HCT116 (cell line): ENCODE measurements around the gene DOCK4.

Experiments used
- ATF3 ChIP-seq: IDR thresholded peaks from 2 replicates; pipeline ENCODE4 v1.6.1; 2012
- CTCF ChIP-seq, 3 experiments: fragments of 200-600 bp in 1 of 3; sonication (generic) in 1 of 3; IDR thresholded peaks in 2 of 3; conservative IDR thresholded peaks in 1 of 3; 2 replicates each; pipeline ENCODE4 v1.5.1; 2012 to 2017; ENCODE audit warnings: low read depth in 2 of 3, low read length in 2 of 3, antibody characterized with exemption in 1 of 3, borderline replicate concordance in 1 of 3, control low read depth in 1 of 3, mild to moderate bottlenecking in 1 of 3, mixed read lengths in 1 of 3, mixed run types in 1 of 3, moderate library complexity in 1 of 3; ENCODE audit not compliant: insufficient read depth in 1 of 3
- ELF1 ChIP-seq: IDR thresholded peaks from 2 replicates; pipeline ENCODE4 v1.6.1; 2012; ENCODE audit warnings: low read depth, borderline replicate concordance
- EZH2 ChIP-seq: fragments of 200-600 bp; sonication (generic); IDR thresholded peaks from 2 replicates; pipeline ENCODE4 v1.6.1; 2017; ENCODE audit warnings: antibody characterized with exemption, mixed run types
- EZH2phosphoT487 ChIP-seq: fragments of 200-600 bp; IDR thresholded peaks from 2 replicates; pipeline ENCODE4 v1.6.1; 2018; ENCODE audit warnings: antibody characterized with exemption, borderline replicate concordance
- POLR2A ChIP-seq: IDR thresholded peaks from 2 replicates; pipeline ENCODE4 v1.7.0; 2011; ENCODE audit warnings: borderline replicate concordance; ENCODE audit not compliant: insufficient read depth, insufficient read length; ENCODE audit errors: extremely low read depth
- POLR2AphosphoS5 ChIP-seq: IDR thresholded peaks from 2 replicates; pipeline ENCODE4 v1.6.1; 2011; ENCODE audit warnings: mild to moderate bottlenecking, low read depth, low read length, moderate library complexity
- REST ChIP-seq: IDR thresholded peaks from 2 replicates; pipeline ENCODE4 v1.6.1; 2012; ENCODE audit warnings: low read depth
- YY1 ChIP-seq: IDR thresholded peaks from 2 replicates; pipeline ENCODE4 v1.6.1; 2011; ENCODE audit warnings: low read length, low read depth, moderate library complexity, mild to moderate bottlenecking; ENCODE audit not compliant: insufficient replicate concordance; ENCODE audit errors: extremely low read depth

GRCh38 chr7:111860248-111860647, 346.0 kb downstream of the DOCK4 start:
- TF ChIP-seq CTCF (IDR thresholded peaks at IDR 0.05 in 2 of 3, conservative IDR thresholded peaks at IDR 0.05 in 1 of 3; ENCODE audit: borderline replicate concordance in 1 of 3, insufficient read depth in 1 of 3, low read depth in 2 of 3, low read length in 2 of 3) = no peak
- TF ChIP-seq YY1 = no peak
- no peak for TF ChIP-seq POLR2A
- TF ChIP-seq POLR2AphosphoS5 = no peak
- no peak for TF ChIP-seq REST
- no peak for TF ChIP-seq ATF3
- TF ChIP-seq EZH2 = no peak
- TF ChIP-seq ELF1 = no peak
- no peak for TF ChIP-seq EZH2phosphoT487
